COLO829 (cell line): Measurements from ENCODE around the gene RNF168.
"Not testable (repeated sequence)": the region's sequence is repeated elsewhere in the genome, so short reads cannot be mapped to it uniquely, and the experiment has no call there.

Source experiments
- DNase-seq: peaks from one replicate; pipeline ENCODE4 v3.0.0; 2012; ENCODE audit warnings: low spot score

RNF168 gene

DNA sequence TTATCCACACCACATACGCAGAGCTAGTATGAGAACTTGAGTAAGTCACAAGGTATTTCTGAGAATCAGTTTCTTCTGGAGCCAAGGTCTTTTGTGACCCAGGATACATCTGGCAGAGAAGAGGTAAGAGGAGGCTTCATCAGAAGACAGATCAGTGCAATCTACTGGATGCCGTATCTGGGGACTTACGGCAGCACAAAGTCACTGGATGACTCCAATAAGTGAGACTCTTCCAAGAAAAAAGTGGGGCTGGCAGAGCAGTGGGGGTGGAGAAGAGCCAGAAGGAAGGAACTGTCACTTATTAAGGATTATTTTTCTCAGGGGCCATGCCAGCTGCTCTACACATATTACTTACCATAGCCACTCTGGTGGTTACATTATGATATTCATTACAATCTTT is 39.8 kb downstream of the RNF168 start:
- DNase-seq: no peak

GRCh38 chr3:196463478-196463756 is 40.2 kb downstream of the RNF168 start:
- DNase-seq: no peak

DNA sequence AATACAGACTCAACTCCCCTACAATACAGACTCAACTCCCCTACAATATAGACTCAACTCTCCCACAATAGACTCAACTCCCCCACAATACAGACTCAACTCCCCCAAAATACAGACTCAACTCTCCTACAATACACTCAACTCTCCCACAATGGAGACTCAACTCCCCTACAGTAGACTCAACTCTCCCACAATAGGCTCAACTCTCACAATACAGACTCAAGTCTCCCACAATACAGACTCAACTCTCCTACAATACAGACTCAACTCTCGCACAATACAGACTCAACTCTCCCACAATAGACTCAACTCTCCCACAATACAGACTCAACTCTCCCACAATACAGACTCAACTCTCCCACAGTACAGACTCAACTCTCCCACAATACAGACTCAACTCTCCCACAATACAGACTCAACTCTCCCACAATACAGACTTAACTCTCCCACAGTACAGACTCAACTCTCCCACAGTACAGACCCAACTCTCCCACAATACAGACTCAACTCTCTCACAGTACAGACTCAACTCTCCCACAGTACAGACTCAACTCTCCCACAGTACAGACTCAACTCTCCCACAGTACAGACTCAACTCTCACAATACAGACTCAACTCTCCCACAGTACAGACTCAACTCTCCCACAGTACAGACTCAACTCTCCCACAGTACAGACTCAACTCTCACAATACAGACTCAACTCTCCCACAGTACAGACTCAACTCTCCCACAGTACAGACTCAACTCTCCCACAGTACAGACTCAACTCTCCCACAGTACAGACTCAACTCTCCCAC is 40.7 kb downstream of the RNF168 start:
- not testable (repeated sequence) for DNase-seq

DNA sequence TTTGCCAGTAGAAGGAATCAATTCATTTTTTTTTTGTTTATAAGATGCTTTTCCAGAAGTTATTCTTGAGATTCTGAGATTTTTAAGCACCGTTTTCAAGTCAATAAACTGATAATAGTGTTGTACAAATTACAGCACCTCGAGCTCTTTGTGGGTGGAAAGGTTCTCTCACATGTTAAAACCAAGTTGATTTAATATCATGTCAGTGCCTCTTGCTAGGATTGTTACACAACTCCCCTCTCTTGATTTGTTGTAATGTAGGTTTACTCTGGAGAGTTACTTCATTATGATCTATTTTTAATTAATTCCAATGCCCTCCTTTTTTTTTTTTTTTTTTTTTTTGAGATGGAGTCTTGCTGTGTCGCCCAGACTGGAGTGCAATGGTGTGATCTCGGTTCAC is 45.5 kb downstream of the RNF168 start:
- DNase-seq: no peak

GRCh38 chr3:196457470-196457869 is 46.1 kb downstream of the RNF168 start:
- not testable (repeated sequence) for DNase-seq

- no peak for DNase-seq
These were observed 48.6 kb downstream of the RNF168 start for GRCh38 chr3:196454935-196455334.

DNA sequence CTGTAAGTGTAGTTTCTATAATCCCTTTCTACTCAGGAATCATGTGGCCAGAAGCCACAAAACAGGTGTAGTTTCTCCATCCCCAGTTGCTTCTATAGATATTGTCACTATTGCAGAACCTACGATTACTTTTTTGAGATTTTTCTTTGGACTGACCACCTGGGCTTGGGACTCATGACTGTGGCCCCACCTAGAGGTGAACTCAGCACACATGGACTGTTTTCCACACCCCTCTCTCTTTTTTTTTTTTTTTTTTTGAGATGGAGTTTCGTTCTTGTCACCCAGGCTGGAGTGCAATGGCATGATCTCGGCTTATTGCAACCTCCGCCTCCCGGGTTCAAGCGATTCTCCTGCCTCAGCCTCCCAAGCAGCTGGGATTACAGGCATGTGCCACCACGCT is 58.2 kb downstream of the RNF168 start:
- DNase-seq: not testable (repeated sequence)

GRCh38 chr3:196444500-196444894 is 59.1 kb downstream of the RNF168 start:
- no peak for DNase-seq

- DNase-seq: no peak
These were observed 62.9 kb downstream of the RNF168 start for GRCh38 chr3:196440696-196441095.

DNA sequence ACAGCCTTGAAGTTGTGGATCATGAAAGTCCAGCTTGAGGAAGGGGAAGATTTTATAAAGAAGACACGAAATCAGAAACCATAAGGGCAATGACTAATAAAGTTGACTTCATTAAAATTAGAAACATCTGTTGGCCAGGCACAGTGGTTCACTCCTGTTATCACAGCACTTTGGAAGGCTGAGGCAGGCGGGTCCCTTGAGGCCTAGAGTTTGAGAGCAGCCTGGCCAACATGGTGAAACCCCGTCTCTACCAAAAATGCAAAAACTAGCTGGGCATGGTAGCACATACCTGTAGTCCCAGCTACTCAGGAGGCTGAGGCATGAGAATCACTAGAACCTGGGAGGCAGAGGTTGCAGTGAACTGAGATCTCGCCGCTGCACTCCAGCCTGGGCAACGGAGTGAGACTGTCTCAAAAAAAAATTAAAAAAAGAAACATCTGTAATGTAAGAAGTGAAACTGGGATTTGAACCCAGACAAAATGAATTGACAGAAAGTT is 63.5 kb downstream of the RNF168 start:
- DNase-seq: no peak

- peak; percentile 99 for DNase-seq
These were observed 71.3 kb downstream of the RNF168 start, which contains the start of gene UBXN7 for GRCh38 chr3:196432137-196432879. Gene UBXN7, minus strand, starts transcription at chr3:196432427. Its CDS starts 28 bp downstream, at chr3:196432399.

DNA sequence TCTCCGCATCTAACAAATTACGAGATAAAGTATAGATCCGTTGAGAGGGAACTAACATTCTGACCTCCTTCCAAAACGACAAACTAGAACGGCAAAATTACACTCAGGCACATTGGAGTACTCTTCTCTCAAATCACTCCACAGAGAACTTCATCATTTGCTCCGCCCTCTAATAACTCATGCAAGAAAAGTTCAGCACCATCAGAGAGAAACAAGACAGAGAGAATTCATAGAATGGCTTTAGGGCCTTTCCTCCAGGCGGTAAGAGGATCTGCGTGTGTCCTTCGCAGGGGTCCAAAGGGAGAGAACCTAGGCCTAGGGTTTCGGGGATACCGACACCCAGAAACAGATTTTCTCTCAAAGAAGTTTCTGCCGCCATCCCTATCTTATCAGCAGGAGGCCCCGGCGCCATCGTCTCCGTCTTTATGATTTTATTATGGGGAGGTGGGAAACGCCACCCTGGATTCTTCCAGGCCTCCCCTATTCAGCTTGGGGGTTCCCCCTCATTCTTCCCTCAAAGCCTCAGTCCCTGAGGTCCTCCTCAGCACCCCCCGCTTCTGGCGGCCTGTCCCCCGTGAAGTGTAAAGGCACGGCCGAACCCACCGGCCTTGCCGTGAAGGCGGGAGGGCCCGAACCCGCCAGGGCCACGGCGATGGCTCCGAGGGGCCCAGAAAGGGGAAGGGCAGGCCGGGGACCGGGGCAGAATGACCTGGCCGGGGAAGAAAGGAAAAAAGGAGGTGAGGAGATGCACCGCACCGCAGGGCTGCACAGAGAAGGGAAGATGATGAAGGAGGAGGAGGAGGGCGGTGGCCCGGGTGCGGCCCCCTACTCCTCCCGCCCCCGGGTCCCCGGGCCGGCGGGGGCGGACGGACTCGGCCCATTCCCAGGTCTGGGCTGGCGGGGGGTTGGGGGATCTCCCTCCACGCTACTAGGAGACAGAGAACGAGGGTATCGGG is 72.1 kb downstream of the RNF168 start:
- DNase-seq: peak; percentile 76

GRCh38 chr3:196428041-196428440 is 75.5 kb downstream of the RNF168 start:
- DNase-seq: no peak

- DNase-seq: not testable (repeated sequence)
These were observed 79.1 kb downstream of the RNF168 start for GRCh38 chr3:196424421-196424820.

DNA sequence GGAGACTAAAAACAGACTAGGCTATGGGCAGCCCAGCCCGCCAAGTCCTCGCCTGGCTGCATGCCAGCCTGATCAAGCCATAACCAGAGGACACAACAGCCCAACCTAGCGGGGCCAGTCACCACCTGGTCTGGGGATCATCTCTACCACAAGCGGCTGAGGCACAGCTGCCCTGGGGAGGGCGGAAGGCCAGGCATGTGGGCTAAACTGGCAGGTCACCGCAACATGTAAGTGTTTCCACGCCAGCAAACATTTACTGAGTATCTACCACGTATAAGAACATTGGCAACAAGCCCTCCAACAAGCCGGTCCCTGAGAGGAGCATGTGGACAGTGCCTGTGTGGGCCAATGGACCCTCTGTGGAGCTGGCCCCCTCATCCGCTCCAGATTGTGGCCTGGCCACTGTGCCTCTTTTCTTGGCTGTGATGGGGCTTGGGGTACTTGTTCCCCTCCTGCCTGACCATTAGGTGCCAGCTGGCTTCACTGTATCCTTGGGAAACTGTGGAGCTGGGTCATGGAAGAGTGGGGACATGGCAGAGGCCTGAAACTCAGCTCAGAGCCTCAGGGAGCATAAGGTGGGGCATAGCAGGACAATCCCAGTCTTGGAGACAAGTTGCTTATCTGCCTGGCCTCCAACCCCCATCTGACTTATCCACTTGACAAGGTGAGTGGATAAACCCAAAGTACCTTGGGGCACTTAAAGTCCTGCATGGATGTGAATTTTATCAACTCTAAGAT is 80.4 kb downstream of the RNF168 start:
- DNase-seq: no peak

DNA sequence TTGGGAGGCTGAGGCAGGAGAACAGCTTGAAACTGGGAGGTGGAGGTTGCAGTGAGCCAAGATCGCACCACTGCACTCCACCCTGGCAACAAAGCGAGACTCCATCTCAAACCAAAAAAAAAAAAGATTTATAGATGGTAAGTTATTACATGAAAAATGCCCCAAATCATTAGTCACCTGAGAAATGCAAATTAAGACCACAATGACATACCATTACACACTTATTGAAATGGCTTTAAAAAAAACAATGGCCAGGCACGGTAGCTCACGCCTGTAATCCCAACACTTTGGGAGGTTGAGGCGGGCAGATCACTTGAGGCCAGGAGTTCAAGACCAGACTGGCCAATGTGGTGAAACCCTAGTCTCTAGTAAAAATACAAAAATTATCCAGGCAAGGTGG is 81.9 kb downstream of the RNF168 start:
- DNase-seq: not testable (repeated sequence)

GRCh38 chr3:196419386-196419785 is 84.2 kb downstream of the RNF168 start:
- no peak for DNase-seq
